ENCODE data around the gene KCNQ5. TPM values are rescaled to one million over a fixed set of nuclear protein-coding genes. Genes with fewer than 3 reads are reported as not detected.

KCNQ5 gene
- total and polyA plus RNA-seq, 10 of the 15 experiments (the other 5 are each of a cell fraction or from before 2014, with no cell fraction given), result 0.60 to 16.2 (median 3.2) TPM

GRCh38 chr6:72941263-72941662 is 319.4 kb downstream of the KCNQ5 start (continued):
- TF ChIP-seq KDM1A (IDR thresholded peaks at IDR 0.05; ENCODE audit: borderline replicate concordance) (no peak), POLR2AphosphoS5 (IDR thresholded peaks at IDR 0.05; ENCODE audit: low read length) (no peak), ZNF207 (IDR thresholded peaks at IDR 0.05; ENCODE audit: borderline replicate concordance) (no peak), POLR2AphosphoS2 (IDR thresholded peaks at IDR 0.05; ENCODE audit: low read depth, low read length) (no peak), POLR2A (IDR thresholded peaks at IDR 0.05; ENCODE audit: low read depth, low read length) (no peak), ZBTB33 (IDR thresholded peaks at IDR 0.05) (no peak), MEF2A (IDR thresholded peaks at IDR 0.05; ENCODE audit: insufficient read depth, low read depth, low read length) (no peak), ATF7 (IDR thresholded peaks at IDR 0.05; ENCODE audit: low read depth) (no peak), CREM (IDR thresholded peaks at IDR 0.05; ENCODE audit: low read depth) (no peak)

GRCh38 chr6:72941751-72942150 is 319.9 kb downstream of the KCNQ5 start:
- H3K9ac ChIP-seq (ENCODE audit: control insufficient read depth, insufficient read depth, low read length), result no peak overlapping the region
- ChIA-PET RAD21 (ENCODE audit: unreplicated experiment) (interaction anchor here (1.1 kb wide), 1 partner anchor 259 kb away, joined by 3 read pairs; no protein-coding TSS in a partner anchor), SMC1A (ENCODE audit: uncharacterized antibody, unreplicated experiment) (interaction anchor here (1.4 kb wide), 1 partner anchor 325 kb away, joined by 3 read pairs; no protein-coding TSS in a partner anchor), POLR2A (no interaction called here), CTCF (interaction anchor here (0.8 kb wide), 1 partner anchor 325 kb away, joined by 3 read pairs; no protein-coding TSS in a partner anchor)
- WGBS (ENCODE audit: insufficient coverage, insufficient replicate concordance, low lambda C conversion rate, missing lambda C conversion rate), result 100% methylated on average over 1 of the region's 1 CpG
- H3K27ac ChIP-seq (ENCODE audit: control insufficient read depth, insufficient read depth), result no peak overlapping the region
- H3K4me2 ChIP-seq (ENCODE audit: control insufficient read depth, insufficient read depth), result no peak overlapping the region
- H3K79me2 ChIP-seq (ENCODE audit: control insufficient read depth, insufficient read depth, low read length), result no peaks in the 10 kb centered on the region
- H3K27me3 ChIP-seq (replicated peaks in 1 of 2; ENCODE audit: control insufficient read depth in 2 of 2, insufficient read depth in 2 of 2, low read length in 1 of 2), result no peaks in the 10 kb centered on the region
- H3K4me1 ChIP-seq (ENCODE audit: control insufficient read depth, insufficient read depth, low read length), result no peaks in the 10 kb centered on the region
- H3K4me3 ChIP-seq, result no peak overlapping the region
- BruUV-seq (replicated peaks), result no TSS peak
- no peaks in the 10 kb centered on the region for H4K20me1 ChIP-seq (ENCODE audit: control insufficient read depth, insufficient read depth)
- intact Hi-C loops (cut with micrococcal nuclease; ENCODE audit: unreplicated experiment), result no loop called here
- FAIRE-seq (no peak), ATAC-seq (no peak), DNase-seq (ENCODE audit: low read depth, low spot score) (no peak)
- no peaks in the 10 kb centered on the region; a peak in 1 of 4 replicates for H3K36me3 ChIP-seq (ENCODE audit: control insufficient read depth in 2 of 2, insufficient read depth in 2 of 2, low read length in 1 of 2)
- no peak overlapping the region for H2AFZ ChIP-seq (ENCODE audit: control insufficient read depth, low read depth, low read length)
- H3K9me3 ChIP-seq (replicated peaks; ENCODE audit: control insufficient read depth, insufficient read depth, low read length), result no peaks in the 10 kb centered on the region
- in situ Hi-C loops (cut with MboI), result no loop called here
- TF ChIP-seq PBX3 (IDR thresholded peaks at IDR 0.05; ENCODE audit: insufficient replicate concordance, low read depth, low read length), result no peak
- TF ChIP-seq BCL11A (IDR thresholded peaks at IDR 0.05; ENCODE audit: low read depth, low read length), result no peak
- TF ChIP-seq NBN (IDR thresholded peaks at IDR 0.05), result no peak
- no peak for TF ChIP-seq IKZF1 (conservative IDR thresholded peaks at IDR 0.05)
- TF ChIP-seq FOS (IDR thresholded peaks at IDR 0.05; ENCODE audit: borderline replicate concordance, extremely low read depth, insufficient read length), result no peak
- no peak for TF ChIP-seq SUZ12 (IDR thresholded peaks at IDR 0.05; ENCODE audit: unreplicated experiment)
- TF ChIP-seq SMC3 (IDR thresholded peaks at IDR 0.05; ENCODE audit: borderline replicate concordance, low read length), result no peak
- TF ChIP-seq STAT3 (IDR thresholded peaks at IDR 0.05; ENCODE audit: low read depth, low read length), result no peak
- no peak for TF ChIP-seq MTA2 (IDR thresholded peaks at IDR 0.05; ENCODE audit: low read depth)
- TF ChIP-seq ZNF592 (IDR thresholded peaks at IDR 0.05), result no peak

Data from GM12878 (cell line).